HG02840 (cell line): ENCODE results near the gene POGZ.
A peak's percentile ranks its signal among the peaks of the same experiment; 100 is the strongest.
"Not testable (repeated sequence)": the region's sequence is repeated elsewhere in the genome, so short reads cannot be mapped to it uniquely, and the experiment has no call there.

ENCODE experiments used
- ATAC-seq: cut with Tn5 transposase; IDR thresholded peaks from one replicate; pipeline ENCODE4 v1.9.1; 2021; ENCODE audit warnings: mild to moderate bottlenecking, moderate library complexity, moderate number of reproducible peaks; ENCODE audit not compliant: unreplicated experiment, low FRiP score

Gene POGZ

DNA sequence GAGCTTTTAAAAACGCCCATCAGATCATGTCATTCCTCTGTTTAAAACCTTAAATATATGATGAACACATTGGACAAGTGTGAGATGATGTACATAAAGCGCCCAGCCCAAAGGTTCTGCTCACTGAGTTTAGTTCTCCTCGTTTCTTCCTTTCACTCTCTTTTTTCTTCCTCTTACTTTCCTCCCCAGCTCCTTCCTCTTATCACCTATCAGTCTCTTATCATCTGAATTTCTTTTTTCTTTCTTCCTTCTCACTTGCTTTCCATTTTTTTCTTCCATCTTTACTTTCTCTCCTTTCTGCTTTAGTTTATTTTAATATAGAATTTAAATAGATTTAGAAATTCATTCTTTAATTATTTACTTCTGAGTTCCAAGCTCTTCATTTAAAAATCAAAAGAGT lies 17.8 kb upstream of the POGZ start:
- no peak for ATAC-seq

DNA sequence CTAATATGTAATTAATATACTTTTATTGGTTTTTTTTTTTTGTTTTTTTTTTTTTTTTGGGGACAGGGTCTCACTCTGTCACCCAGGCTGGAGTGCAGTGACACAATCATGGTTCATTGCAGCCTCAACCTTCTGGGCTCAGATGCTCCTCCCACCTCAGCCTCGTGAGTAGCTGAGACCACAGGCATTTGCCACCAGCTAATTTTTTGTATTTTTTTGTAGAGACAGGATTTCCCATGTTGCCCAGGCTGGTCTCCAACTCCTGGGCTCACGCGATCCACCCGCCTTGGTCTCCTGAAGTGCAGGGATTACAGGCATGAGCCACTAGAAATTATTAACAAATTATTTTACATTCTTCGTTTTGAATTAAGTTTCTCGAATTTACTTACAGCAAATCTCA lies 16.8 kb upstream of the POGZ start:
- no peak for ATAC-seq

DNA sequence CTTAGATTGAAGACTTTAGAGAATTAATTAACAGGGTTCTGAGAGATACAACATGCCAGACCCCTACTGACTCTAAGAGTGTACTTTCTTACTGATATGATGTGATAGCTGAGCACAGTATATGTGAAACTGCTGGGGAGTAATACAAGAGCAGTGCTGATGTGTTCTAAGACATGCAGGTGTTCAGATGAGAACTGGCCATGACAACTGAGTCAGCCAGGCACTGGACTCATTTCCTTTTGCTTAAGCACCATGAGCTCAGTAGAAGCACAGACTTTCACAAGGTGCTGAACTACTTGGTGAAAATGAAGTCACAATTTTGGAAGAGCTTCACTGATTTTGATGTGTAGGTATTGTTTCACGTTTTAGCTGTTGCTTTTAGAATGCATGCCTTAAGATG lies 15.9 kb upstream of the POGZ start:
- peak; percentile 66 for ATAC-seq

DNA sequence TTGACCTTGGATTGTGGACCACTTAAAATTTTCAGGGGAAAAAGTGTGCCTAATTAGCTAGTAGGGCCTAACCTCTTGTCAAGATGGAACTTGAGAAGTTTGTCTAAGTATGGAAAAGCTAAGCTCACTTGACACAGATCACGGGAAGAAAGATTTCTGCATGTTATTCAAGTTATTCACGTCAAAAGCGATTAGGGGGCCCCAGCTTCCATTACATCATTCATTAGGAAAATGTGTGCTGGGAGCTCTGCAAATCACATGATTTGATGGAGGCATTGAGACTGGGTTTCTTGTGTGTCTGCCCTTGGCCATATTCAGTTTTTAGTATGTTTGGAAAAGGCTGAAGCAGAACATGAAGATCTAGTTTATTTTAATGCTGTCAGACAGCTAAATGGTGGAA lies 15.5 kb upstream of the POGZ start:
- ATAC-seq: no peak

DNA sequence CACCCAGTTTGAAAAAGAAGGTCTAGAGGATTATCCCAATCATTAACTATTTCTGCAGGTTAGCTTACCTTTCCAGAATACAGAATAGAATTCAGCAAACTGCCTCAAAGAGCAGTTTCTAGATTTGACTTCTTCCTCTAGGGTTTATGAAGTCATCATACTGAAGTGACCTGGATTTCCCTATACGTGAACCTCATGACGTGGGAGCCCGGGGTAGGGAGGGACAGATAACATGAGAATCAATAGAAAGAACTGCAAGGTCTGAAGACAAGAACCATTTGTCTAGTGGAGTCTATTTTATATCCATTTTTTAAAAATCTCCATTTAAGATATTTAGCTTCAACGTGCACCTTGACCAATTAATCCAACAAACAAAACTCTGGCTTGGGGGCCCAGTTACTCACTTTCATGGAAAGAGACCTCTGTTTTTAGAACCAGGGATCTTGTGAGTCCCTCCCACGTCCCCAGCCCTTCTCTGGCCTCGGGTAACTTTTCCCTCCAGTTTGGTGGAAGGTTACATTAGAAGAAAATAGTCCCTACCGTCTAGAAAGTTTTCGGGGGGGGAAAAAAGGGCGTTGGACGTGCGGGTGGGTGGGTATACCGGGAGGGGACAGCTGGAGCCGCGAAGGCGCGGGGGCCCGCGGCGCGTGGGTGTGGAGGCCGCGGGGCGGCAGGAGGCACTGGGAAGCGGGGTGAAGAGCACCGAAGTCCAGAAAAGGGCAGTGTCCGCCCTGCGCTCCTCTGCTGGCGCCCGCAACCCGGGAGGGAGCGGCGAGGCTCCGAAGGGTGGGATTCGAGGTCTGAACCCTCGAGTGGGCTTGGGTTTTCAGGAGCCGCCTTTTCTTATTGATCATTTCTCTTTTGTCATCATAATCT lies 13.8 kb upstream of the POGZ start:
- no peak for ATAC-seq

DNA sequence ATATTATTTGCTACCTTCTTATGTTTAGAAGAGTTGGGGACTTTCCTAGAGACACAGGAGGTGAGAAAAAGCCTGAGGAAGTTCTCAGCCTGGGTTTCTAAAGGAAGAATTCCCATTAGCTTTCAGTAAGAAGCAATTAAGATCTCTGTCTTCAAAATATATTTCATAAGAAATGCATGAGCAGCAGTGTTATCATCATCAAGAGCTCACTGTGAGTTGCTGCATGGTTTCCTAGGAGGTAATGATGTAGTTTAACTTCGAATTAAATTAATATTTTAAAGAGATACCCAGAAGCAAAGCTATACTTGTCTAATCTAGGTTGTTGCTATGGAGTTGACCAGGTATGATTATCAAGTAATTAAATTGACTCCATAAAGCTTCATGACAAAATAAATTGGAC lies 5.7 kb upstream of the POGZ start:
- ATAC-seq: no peak

DNA sequence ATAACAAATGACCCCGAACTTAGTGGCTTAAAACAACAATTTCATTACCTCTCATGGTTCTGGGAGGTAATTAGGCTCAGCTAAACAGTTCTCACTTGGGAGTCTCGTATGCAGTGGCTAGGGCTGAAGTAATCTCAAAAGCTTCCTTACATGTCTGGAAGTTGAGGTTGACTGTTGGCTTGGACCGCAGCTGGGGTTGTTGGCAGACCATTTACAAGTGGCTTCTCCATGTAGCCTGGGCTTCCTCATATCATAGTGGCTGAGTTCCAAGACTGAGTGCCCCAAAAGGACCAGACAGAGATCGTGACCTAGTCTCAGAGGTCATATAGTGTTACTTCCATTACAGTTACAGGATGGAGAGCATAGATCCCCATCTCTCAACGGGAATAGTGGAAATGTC lies 2.4 kb upstream of the POGZ start:
- ATAC-seq: no peak

DNA sequence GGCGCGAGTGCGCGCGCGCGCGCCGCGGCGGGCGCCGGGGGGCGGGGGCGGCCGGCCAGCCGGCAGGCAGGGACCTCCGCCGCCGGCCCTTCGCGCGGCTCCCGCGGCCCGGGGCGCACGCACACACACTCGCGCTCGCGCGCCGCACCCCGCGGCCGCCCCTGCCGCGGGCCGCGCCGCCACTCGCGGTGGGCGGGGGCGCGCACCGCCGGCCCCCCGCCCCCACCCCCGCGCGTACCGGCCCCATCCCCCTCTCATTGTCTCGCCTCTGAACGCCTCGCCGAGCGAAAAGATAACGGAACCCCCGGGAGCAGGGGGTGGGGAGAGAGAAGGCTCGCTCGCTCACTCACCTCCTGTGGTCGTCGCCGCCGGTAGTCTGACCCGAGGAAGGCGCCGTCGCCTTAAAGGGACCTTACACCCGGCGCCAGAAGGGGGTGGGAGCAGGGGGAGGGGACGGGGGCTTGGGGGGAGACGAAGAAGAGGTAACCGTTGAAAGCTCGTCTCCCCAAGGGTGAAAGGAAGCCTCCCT lies 428 bp downstream of the POGZ start:
- ATAC-seq: peak; percentile 21

DNA sequence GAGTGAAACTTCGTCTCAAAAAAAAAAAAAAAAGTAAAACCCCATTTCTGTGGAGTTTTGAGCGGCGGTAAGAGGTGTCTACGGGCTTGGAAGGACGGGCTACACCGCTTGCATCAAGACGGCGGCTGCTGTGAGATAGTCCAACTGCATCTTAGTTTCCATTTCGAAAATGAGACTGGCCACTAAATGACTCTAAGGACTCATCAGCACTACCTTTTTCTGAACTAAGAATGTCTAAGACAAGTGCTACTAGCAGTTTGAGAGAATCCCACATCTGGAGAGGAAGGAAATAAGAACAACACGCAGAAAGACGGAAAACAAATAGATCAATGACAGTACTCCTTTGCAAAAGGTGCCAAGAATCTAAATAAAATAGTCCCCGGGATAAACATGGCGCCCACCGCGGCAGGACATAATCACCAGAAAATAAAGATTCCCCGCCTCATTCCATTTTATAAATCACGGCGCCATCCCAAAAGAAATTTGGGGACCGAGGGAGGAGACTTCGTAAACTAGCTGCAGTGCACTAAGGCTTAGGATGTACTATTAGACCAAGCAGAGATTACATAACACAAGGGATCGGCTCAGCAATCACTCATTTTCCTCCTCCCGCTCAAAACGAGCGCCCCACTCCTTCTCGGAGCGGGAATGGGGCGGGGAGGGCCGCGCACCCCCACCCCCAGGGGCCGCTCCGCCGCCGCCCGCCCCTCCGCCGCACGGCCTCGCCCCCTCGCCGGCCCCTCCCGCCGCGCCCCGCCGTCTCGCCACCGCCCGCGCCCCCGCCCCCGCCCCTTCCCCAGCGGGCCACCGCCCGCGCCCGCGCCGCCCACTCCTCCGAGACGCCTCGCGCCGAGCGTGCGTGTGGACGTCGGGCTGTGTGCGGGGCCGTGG lies 1.1 kb downstream of the POGZ start:
- peak; percentile 26 for ATAC-seq

DNA sequence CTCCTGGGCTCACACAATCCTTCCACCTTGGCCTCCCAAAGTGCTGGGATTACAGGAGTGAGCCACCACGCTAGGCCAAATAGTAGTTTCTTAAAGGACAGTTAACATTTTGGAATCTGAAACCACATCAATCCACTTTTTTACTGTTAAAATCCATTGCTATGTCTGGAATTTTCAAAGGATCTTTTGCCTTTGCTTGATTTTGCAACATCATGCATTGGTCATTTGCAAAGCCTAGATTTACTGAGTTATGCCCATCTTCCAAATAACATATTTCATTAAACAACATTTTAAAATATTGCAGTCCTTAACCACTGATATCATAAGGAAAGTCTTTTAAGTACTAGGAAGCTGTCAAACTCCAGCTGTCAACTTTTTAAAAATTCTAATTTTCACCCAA lies 3.3 kb downstream of the POGZ start:
- ATAC-seq: no peak

DNA sequence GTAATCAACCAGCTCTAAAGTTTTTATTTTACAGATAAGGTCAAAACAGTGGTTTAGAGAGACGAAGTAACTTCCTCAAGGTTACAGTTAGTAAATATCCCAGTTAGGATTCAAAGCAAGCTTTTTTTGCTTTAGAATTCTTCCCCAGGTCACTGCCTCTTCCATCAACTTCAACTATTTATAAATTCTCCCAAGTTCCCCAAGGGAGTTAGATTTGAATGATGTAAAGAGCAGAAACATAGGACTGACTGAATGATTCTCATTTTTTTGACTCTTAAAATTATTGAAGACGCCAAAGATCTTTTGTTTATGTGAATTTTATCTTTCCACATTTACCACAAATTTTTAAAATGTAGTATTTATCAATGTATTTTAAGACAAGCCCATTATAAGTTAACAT lies 4.1 kb downstream of the POGZ start:
- no peak for ATAC-seq

DNA sequence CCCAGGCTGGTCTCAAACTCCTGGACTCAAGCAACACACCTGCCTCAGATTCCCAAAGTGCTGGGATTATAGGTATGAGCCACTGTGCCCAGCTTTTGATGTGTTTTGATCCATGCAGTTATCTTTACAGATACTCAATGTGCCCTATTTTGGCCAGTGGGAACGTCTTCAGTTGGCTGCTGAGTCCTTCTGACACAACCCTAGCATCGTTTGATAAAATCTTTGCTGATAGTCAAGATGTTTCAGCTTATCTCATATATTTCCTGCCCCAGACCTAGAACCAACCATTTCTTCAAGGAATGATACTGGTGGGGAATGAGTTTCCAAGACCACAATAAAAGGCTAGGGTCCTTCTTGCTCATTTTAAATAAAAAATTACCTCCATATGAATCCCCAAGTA lies 11.6 kb downstream of the POGZ start:
- ATAC-seq: no peak

DNA sequence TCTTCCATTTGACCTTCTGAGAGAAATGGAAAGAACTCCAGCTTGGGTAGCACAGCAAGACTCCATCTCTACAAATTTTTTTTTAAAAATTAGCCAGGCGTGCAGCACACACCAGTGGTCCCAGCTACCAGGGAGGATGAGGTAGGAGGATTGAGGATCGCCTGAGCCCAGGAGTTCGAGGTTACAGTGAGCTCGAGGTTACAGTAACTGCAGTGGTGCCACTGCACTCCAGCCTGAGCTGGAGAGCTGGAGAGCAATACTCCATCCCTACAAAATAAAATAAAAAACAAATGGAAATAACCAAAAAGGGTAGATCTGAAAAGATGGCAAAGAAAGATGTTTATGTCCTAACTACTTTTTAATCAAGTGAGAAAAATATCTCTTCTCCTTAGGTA lies 14.5 kb downstream of the POGZ start:
- no peak for ATAC-seq

DNA sequence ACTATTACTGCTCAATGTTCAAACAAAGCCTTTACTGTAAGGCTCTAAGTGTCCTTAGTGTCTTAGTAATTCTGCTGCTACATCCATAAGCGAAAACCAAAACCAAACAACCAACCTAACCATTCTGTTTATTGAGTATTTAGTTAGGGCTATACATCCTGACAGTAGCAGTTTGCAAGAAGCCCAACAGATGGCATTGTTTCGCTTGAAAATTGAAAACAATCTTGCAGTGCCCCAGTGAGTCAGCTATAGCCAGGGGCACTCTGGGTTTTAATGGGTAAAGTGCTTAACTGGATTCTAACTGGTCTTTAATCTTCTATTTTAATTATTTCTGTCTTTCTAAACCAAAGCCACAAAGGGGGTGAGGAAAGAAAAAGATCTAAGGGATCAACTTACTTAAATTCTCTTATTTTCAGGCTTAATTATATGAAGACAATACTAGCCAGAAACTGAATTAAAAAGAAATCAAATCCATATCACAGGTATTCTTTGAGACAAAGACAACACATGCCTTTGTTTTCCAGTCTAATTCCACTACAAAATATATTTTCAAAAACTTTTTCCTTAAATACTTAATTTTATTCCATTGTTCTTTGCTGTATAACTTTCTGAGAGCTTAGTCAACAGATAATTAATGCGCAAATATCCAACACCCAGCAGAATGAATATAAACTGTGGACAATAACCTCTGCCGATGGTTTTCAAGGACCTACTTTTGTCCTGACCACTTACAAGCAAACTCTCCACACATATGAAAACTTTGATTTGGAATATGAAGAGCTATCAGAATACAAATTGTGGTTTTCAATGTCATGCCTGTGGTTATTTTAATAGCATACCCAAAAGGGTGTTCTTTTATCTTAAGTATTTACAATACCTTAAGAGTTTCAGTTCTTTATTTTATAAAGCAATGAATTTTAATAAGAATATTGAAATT lies 15.2 kb downstream of the POGZ start:
- ATAC-seq: no peak

DNA sequence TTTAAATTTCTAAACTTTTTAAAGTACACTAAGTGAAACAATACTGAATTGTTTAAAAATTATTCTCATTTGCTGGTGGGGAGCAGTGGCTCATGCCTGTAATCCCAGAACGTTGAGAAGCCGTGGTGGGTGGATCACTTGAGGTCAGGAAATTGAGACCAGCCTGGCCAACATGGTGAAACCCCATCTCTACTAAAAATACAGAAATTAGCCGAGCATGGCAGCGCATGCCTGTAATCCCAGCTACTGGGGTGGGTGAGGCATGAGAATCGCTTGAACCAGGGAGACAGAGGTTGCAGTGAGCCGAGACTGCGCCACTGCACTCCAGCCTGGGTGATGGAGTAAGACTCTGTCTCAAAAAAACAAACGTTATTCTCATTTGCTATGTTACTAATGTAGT lies 21.9 kb downstream of the POGZ start:
- ATAC-seq: not testable (repeated sequence)

DNA sequence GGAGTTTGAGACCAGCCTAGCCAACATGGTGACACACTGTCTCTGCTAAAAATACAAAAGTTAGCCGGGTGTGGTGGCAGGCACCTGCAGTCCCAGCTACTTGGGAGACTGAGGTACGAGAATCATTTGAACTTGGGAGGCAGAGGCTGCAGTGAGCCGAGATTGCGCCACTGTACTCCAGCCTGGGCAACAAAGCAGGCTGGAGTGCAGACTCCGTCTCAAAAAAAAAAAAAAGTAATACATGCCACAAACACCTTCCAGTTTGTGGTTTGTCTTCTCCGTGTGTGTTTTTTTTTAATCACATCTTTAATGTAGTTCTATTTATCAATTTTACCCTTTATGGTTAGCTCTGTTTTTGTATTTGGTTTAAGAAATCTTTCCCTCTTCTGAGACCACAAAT lies 22.3 kb downstream of the POGZ start:
- no peak for ATAC-seq

DNA sequence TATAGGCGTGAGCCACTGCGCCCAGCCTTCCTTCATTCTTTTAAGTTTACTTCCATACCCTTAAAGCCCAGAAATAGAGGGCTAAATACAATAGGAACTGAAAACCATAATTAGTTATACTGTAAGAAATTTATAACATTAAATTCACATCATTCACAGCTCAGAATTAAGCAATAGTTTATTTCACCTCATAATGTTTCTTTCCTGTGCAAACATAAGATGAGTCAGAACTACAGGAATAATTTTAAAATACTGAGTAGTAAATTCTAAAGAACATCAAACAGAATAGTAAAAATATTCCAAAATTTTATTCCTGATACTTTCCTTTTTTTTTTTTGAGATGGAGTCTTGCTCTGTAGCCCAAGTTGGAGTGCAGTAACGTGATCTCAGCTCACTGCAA lies 24.1 kb downstream of the POGZ start:
- ATAC-seq: no peak

DNA sequence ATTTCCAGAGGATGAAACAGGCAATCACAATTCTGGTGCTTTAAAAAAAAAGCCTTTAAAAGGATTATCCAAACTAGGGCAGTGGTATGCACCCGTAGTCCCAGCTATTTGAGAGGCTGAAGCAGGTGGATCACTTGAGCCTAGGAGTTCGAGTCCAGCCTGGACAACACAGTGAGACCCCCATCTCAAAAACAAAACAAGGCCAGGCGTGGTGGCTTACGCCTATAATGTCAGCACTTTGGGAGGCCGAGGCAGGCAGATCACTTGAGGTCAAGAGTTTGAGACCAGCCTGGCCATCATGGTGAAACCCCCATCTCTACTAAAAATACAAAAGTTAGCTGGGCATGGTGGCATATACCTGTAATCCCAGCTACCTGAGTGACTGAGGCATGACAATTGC lies 25.5 kb downstream of the POGZ start:
- not testable (repeated sequence) for ATAC-seq

DNA sequence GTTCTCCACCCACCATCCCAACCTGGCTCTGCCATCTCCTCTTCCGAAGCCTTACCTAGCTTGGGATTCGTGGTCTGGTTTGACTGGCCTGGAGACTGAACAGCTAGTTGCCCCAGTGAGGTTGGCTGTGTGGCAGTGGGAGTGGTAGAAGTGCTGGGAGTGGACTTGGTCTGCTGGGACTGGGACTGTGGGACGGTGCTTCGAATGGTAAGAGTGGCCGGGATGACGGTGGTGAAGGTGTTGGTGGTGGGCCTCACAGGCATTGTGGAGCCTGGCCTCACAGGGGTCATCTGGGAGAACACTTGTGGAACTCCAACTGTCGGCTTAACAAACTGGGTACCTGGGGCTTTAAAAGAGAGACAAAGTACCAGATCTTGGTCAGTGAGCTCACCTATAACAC lies 31.2 kb downstream of the POGZ start:
- no peak for ATAC-seq

DNA sequence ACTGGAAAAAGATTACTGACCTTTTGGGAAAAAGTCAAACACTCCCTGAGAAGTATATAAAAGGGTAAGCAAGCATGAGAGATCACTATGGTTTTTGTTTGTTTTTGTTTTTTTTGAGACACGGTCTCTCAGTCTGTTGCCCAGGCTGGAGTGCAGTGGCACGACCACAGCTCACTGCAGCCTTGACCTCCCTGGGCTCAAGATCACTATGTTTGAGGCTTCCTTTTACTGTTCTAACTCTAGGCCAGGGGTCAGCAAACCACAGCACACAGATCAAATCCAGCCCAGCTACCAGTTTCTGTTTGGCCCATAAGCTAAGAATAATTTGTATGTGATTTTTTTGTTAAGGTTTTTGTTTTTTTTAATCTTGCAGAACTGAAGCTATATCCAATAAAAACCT lies 34.2 kb downstream of the POGZ start:
- ATAC-seq: no peak
